Loucy (cell line): Measurements from ENCODE around the gene SERPINC1.
"Not testable (repeated sequence)": the region's sequence is repeated elsewhere in the genome, so short reads cannot be mapped to it uniquely, and the experiment has no call there.

Experiments used
- H2AFZ ChIP-seq: fragments of 200-600 bp; sonication (generic); 2 replicates; pipeline ENCODE4 v1.6.0; 2016; ENCODE audit warnings: antibody characterized with exemption, mild to moderate bottlenecking, low read length, moderate library complexity
- H3F3A ChIP-seq: fragments of 200-600 bp; 2 replicates; pipeline ENCODE4 v1.6.0; 2016; ENCODE audit warnings: antibody characterized with exemption, low read depth, mild to moderate bottlenecking
- H3K27me3 ChIP-seq: fragments of 200-600 bp; sonication (generic); 2 replicates; pipeline ENCODE4 v1.6.1; 2014; ENCODE audit warnings: low read length, mild to moderate bottlenecking; ENCODE audit not compliant: insufficient read depth, poor library complexity, severe bottlenecking
- H3K36me3 ChIP-seq: fragments of 200-600 bp; sonication (generic); 2 replicates; pipeline ENCODE4 v1.6.1; 2016; ENCODE audit warnings: low read length; ENCODE audit not compliant: insufficient read depth
- H3K4me1 ChIP-seq: fragments of 200-600 bp; sonication (generic); 2 replicates; pipeline ENCODE4 v1.5.1; 2014; ENCODE audit warnings: low read length, mild to moderate bottlenecking; ENCODE audit not compliant: insufficient read depth, poor library complexity, severe bottlenecking
- H3K4me2 ChIP-seq: fragments of 200-600 bp; sonication (generic); 2 replicates; pipeline ENCODE4 v1.6.0; 2014; ENCODE audit warnings: antibody characterized with exemption, low read length, low read depth, mild to moderate bottlenecking; ENCODE audit not compliant: poor library complexity, severe bottlenecking
- H3K4me3 ChIP-seq: fragments of 200-600 bp; sonication (generic); 2 replicates; pipeline ENCODE4 v1.5.1; 2014; ENCODE audit warnings: low read length, mild to moderate bottlenecking, mixed read lengths; ENCODE audit not compliant: poor library complexity, severe bottlenecking
- H3K79me2 ChIP-seq: fragments of 200-600 bp; sonication (generic); 2 replicates; pipeline ENCODE4 v1.6.1; 2014; ENCODE audit warnings: low read length; ENCODE audit not compliant: insufficient read depth
- H3K9ac ChIP-seq: fragments of 200-600 bp; sonication (generic); 2 replicates; pipeline ENCODE4 v1.6.0; 2014; ENCODE audit warnings: mild to moderate bottlenecking, low read depth, low read length, moderate library complexity; ENCODE audit not compliant: poor library complexity, severe bottlenecking
- H3K9me2 ChIP-seq: fragments of 200-600 bp; sonication (generic); replicated peaks from 2 replicates; pipeline ENCODE4 v1.6.1; 2016; ENCODE audit warnings: low read depth, low read length, mixed read lengths
- H3K9me3 ChIP-seq: fragments of 200-600 bp; sonication (generic); 2 replicates; pipeline ENCODE4 v1.6.1; 2014; ENCODE audit warnings: mild to moderate bottlenecking, antibody characterized with exemption, low read length, low read depth; ENCODE audit not compliant: insufficient read depth
- H4K20me1 ChIP-seq: fragments of 200-600 bp; sonication (generic); 2 replicates; pipeline ENCODE4 v1.6.0; 2014; ENCODE audit warnings: antibody characterized with exemption, low read length, mild to moderate bottlenecking; ENCODE audit not compliant: insufficient read depth, poor library complexity, severe bottlenecking
- EZH2phosphoT487 ChIP-seq: fragments of 200-600 bp; IDR thresholded peaks from 2 replicates; pipeline ENCODE4 v1.6.1; 2018; ENCODE audit warnings: antibody characterized with exemption, mild to moderate bottlenecking, moderate library complexity, borderline replicate concordance
- TF ChIP-seq, protein P1 (sequence below): fragments of 200-600 bp; sonication (generic); conservative IDR thresholded peaks from 2 replicates; pipeline ENCODE4 v1.5.1; 2014; ENCODE audit warnings: mild to moderate bottlenecking, antibody characterized with exemption, low read length

SERPINC1 gene

DNA sequence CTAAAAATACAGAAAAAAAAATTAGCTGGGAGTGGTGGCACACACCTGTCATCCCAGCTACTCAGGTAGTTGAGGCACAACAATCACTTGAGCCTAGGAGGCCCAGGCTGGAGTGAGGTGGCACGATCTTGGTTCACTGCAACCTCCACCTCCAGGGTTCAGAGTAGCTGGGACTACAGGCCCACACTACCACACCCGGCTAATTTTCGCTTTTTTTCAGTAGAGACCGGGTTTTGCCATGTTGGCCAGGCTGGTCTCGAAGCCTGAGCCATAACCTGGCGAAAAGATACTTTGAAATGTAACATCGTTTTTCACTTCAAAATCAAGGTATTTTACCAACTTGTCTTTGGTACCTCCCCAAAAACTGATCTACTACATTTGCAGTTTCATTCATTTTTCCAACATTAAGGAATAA lies 55.4 kb downstream of the SERPINC1 start:
- Histone ChIP-seq H3F3A (peaks cover 21% of the 10 kb centered on the region; the same call in 1 of the 2 replicates), H3K9me3 (no peaks in the 10 kb centered on the region), H3K4me2 (no peak overlapping the region), H3K4me3 (no peak overlapping the region), H3K79me2 (peaks cover 40% of the 10 kb centered on the region), H3K36me3 (peaks cover 54% of the 10 kb centered on the region), H3K4me1 (peaks cover 30% of the 10 kb centered on the region), H2AFZ (no peak overlapping the region), H3K27me3 (no peaks in the 10 kb centered on the region), H4K20me1 (peaks cover 41% of the 10 kb centered on the region), H3K9me2 (no peaks in the 10 kb centered on the region), H3K9ac (no peak overlapping the region)
- no peak for TF ChIP-seq EZH2phosphoT487
- TF ChIP-seq, protein P1, sequence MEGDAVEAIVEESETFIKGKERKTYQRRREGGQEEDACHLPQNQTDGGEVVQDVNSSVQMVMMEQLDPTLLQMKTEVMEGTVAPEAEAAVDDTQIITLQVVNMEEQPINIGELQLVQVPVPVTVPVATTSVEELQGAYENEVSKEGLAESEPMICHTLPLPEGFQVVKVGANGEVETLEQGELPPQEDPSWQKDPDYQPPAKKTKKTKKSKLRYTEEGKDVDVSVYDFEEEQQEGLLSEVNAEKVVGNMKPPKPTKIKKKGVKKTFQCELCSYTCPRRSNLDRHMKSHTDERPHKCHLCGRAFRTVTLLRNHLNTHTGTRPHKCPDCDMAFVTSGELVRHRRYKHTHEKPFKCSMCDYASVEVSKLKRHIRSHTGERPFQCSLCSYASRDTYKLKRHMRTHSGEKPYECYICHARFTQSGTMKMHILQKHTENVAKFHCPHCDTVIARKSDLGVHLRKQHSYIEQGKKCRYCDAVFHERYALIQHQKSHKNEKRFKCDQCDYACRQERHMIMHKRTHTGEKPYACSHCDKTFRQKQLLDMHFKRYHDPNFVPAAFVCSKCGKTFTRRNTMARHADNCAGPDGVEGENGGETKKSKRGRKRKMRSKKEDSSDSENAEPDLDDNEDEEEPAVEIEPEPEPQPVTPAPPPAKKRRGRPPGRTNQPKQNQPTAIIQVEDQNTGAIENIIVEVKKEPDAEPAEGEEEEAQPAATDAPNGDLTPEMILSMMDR: no peak

DNA sequence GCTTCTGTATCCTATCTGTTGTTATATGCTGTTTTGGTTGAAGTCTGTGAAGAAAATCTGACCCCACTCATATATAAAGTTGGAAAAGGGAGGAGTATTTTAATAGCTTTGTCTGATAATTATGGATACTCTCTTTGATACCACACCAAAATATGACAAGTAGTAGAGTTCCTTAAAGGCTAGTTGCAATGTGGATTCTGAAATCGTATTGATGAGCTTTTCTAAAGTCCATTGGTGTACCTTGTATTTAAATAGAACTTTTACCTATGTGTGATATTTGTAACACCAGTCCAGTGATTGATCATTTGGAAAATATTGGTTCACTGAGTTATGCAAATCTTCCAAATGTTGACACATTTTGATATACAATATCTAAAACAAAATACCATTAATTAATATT lies 57.1 kb downstream of the SERPINC1 start:
- H3K79me2 ChIP-seq: peaks cover 24% of the 10 kb centered on the region
- TF ChIP-seq, protein P1: no peak
- TF ChIP-seq EZH2phosphoT487: no peak
- H3K4me2 ChIP-seq: no peak overlapping the region
- no peaks in the 10 kb centered on the region for H3K9me3 ChIP-seq
- H3F3A ChIP-seq: peaks cover 21% of the 10 kb centered on the region; the same call in 1 of the 2 replicates
- H3K9me2 ChIP-seq: no peaks in the 10 kb centered on the region
- H3K36me3 ChIP-seq: peaks cover 40% of the 10 kb centered on the region
- H4K20me1 ChIP-seq: peaks cover 25% of the 10 kb centered on the region
- H3K9ac ChIP-seq: no peak overlapping the region
- peaks cover 14% of the 10 kb centered on the region for H3K4me1 ChIP-seq
- H3K4me3 ChIP-seq: no peak overlapping the region
- no peak overlapping the region for H2AFZ ChIP-seq
- no peaks in the 10 kb centered on the region for H3K27me3 ChIP-seq

DNA sequence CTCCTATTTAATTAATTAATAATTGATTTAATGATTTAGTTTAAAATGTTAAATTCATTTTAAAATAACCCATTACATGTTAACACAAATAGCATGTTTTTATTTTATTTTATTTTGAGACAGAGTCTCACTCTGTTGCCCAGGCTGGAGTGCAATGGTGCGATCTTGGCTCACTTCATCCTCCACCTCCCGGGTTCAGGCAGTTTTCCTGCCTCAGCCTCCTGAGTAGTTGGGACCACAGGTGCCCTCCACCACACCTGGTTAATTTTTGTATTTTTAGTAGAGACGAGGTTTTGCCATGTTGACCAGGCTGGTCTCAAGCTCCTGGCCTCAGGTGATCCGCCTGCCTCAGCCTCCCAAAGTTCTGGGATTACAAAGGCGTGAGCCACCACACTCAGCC lies 57.6 kb downstream of the SERPINC1 start:
- H2AFZ ChIP-seq, H3K9me3 ChIP-seq, H3K9me2 ChIP-seq, H3K4me3 ChIP-seq, H3K4me1 ChIP-seq, H3K27me3 ChIP-seq, H3K9ac ChIP-seq, H3K4me2 ChIP-seq: not testable (repeated sequence)
- Histone ChIP-seq H3F3A (peaks cover 21% of the 10 kb centered on the region; the same call in 1 of the 2 replicates), H3K36me3 (peaks cover 35% of the 10 kb centered on the region), H3K79me2 (peaks cover 19% of the 10 kb centered on the region), H4K20me1 (peaks cover 19% of the 10 kb centered on the region)

DNA sequence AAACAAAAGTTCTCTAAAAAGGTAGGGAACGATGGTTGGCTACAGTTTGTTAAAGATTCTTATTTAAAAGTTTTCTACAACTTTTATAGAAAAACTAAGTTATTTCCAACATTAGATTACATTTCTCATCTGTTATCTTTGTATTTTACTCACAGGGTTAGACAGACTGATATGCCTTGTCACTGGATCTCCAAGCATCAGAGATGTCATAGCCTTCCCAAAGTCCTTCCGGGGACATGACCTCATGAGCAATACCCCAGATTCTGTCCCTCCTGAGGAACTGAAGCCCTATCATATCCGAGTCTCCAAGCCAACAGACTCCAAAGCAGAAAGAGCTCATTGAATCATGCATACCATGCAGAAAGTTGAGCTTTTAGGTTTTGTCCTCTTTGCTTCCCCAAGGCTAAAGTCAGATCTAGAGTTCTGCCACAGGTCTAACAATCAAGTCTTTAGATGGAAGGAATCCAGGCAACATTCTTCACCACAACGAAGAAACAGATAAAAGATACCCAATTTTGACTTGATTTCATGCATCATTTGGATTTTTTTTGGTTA lies 59.7 kb downstream of the SERPINC1 start:
- no peaks in the 10 kb centered on the region for H3K9me2 ChIP-seq
- H4K20me1 ChIP-seq: no peaks in the 10 kb centered on the region
- H3K79me2 ChIP-seq: no peaks in the 10 kb centered on the region
- H3K9ac ChIP-seq: no peak overlapping the region
- no peak overlapping the region for H2AFZ ChIP-seq
- peaks cover 31% of the 10 kb centered on the region; the same call in 1 of the 2 replicates for H3K36me3 ChIP-seq
- no peak overlapping the region for H3K4me2 ChIP-seq
- no peak overlapping the region for H3K4me3 ChIP-seq
- no peak for TF ChIP-seq EZH2phosphoT487
- TF ChIP-seq, protein P1: no peak
- H3K27me3 ChIP-seq: no peaks in the 10 kb centered on the region
- peaks cover 8% of the 10 kb centered on the region; the same call in 1 of the 2 replicates for H3F3A ChIP-seq
- H3K9me3 ChIP-seq: no peaks in the 10 kb centered on the region
- H3K4me1 ChIP-seq: no peaks in the 10 kb centered on the region
